CD4-positive, alpha-beta T cell treated with Interleukin-17A for 4 hours (primary cell): Measurements from ENCODE around the gene KLHL3.

Experiments used
- DNase-seq: peaks from one replicate; pipeline ENCODE4 v3.0.0-alpha.2; 2020; ENCODE audit warnings: mixed read lengths

Gene KLHL3

DNA sequence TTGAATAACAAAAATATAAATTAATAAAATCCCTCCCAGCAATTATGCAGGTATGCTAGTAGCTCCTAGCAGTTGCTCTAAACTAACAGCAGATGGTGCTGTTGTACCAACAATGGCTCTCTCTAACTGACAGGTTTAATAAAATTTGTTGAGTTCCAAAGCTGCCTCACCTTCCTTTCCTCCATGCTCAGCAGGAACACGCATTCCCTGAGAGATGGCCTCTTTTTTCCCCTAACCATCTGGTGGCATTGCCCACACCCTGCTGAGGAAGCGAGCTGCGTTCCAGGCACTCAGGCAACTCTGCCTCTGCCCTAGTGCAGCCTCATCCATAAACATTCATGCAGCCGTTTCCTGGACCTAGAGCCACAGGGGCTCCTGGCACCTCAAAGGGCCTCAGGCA lies 106.2 kb downstream of the KLHL3 start:
- peak; percentile 31 for DNase-seq

DNA sequence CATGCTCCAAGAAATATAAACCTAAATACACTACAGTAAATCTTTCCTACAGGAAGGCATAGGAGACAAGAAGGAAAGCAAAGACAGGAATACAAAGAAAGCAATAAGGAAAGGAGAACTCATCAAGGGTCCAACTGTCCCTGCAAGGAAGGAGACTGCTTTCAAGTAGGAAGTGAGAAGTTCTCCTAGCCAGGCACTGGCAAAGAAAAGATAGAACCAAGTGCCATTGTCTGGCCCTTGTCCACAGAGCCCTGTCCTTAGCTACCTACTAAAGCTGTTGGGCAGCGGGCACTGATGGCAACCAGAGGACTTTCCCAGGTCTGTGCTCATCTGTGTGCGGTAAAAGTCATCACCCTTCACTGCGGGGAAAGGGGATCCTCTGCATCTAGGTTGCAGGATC lies 108.2 kb downstream of the KLHL3 start:
- no peak for DNase-seq

DNA sequence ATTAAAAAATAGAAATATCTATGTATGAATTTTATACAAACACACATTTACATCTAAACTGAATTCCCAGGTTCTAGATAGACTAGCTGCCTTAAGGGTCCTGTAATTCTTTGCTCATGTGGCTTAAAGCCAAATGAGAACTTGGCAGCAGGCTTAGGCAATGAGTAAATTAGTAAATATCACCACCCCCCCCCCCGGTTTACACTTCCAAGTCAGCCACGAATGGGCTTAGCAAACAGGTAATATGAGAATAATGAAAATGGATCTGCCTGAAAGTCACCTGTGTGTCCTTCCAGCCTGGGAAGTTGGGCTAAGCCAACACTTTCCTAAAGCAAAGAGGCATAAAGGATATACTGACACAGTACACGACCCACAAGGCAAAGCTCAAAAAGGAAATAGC lies 108.6 kb downstream of the KLHL3 start:
- DNase-seq, result no peak

DNA sequence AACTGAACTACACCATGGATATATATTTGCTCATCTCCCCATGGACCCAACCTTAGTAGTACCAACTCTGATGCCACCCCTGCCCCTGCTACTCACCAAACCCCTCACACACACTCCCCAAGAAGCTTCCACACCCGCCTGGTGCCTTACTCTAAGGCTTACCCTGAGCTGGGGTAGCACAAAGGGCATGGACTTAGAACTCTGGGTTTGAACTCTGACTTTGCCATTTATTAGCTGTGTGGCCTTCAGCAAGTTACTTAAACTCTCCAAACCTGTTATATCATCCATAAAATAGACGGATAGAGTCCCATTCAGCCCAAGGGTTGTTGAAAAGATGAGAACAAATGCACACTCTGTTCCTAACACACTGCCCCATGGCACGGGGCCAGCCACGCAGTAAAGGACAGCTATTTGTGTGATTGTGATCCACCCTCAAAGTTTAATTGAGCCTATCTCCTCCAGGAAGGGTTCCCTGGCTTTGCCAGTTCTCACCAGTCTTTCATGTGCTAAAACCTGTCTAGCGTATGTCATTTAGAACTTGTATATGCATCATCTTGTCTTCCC lies 111.0 kb downstream of the KLHL3 start:
- DNase-seq, result no peak

DNA sequence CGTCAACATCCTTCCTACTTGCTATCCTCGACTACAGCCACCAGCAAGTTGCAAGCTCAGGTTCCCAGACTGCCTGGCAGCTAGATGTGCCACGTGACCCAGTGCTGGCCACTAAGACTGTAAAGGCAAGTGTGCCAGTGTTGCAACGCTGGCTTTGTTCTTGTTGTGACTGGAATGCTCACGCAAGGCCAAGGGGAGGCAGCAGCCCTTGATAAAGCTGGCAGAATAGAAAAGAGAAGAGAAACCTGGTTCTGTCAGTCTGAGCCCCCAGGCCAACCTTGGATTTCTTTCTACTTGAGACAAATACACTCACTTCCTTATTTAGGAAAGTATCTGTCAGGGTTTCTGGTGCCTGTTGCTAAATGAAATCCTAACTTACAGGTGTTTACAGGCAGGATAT lies 113.0 kb downstream of the KLHL3 start:
- no peak for DNase-seq

DNA sequence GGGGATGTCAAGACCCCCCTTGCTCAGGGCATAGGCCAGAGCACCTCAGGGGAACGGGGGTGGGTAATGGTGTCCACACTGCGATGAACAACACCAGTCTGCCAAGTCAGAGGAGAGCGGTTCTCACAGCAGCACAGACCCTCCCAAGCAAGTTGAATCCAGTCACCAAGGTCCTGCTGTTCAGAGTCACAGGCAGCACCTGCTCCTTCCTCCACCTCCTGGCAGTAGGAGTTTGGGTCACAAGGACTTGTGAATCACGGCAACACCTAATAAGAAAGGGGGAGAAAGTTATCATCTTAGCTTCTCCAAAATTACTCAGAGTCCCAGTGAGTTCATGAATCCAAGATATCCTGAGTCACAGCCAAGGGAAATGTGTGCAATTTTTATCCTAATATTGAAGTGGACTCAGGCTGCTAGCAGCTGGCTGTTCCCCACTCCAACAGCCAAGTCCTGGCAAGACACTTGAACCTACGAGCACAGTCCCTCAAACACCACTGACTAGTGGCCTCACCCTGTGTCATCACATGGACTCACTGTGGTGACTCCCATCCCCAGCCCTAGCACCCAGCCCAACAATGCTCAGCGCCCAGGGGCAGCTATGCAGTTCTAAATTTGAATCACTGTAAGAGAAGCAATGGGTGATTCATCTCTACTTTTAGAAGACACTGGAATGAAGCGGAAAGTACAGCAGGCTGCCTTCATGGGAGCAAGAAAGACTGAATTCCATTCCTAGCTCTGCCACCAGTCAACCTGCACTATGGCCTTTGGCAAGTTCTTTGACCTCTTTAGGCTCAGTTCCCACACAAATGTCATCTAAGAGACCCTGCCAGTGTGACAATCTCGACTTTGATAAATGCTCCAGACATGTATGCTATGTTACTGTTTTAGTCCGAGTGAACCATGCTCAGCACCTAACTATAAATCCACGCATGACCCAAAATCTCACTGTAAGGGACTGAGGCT lies 113.7 kb downstream of the KLHL3 start:
- no peak for DNase-seq

DNA sequence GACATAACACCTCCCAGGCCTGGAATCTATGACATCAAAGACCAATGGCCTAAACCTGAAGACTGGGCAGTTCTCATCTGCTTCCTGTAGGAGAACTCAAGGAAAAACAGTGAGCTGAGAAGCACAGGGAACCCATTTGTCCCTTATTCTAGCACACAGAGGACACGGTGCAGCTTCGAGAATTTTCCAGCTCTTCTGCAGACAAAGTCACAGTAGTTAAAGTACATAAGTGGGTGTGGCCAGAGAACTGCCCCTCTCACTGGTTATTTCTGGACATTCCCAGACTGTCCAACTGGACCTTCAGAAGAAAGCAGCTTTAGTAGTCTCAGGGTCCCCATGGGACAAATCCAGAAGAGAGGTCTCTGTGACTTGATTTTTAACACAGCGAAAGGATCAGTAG lies 114.6 kb downstream of the KLHL3 start:
- DNase-seq, result no peak

DNA sequence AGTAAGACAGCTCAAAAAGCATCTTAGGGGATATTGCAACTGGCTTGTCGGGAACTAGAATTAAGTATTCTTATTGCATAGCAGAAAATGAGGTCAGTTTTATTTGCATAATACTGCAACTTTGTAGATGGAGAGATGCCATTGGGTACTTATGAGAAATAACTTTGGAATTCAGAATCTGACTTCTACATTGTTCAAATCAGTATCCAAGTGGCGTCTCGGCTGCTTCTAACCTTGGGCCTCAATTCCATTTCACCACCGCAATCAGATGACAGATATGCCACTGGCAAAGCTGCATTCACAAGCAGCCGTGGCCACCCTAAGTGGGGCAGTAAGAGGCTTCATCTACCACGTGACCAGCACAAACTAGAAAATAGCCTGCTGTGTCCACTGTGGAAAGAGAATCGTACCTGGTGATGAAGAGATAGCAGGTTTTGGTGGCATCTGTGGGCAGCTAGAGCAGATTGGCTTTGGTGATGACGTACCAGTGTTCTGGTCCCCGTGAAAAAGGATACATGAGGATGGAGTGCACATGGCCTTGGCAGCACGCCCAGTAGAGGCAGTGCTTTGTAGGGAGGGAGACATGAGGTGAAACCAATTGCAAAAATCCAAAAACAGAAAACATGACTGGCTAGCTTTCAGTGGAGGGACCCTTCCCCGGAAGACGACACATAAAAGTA lies 116.6 kb downstream of the KLHL3 start:
- DNase-seq, result no peak

DNA sequence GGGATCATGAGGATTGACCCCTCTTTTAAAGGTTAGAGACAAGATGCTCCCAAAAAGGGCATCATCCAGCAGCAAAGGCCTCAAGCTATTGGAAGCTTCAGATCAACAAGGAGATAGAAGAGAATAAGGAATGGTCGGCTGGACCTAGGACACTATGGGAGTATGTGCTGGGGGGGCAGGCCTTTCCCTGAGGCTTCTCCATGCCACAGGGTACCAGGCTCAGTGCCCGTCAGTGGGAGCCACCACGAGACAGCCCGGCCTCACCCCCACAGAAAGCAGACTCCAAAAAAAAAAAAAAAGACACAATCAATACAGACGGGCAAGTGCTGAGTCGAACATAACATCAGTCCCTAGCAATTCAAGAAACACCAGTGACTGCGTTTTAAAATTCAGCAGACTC lies 117.4 kb downstream of the KLHL3 start:
- DNase-seq, result no peak

DNA sequence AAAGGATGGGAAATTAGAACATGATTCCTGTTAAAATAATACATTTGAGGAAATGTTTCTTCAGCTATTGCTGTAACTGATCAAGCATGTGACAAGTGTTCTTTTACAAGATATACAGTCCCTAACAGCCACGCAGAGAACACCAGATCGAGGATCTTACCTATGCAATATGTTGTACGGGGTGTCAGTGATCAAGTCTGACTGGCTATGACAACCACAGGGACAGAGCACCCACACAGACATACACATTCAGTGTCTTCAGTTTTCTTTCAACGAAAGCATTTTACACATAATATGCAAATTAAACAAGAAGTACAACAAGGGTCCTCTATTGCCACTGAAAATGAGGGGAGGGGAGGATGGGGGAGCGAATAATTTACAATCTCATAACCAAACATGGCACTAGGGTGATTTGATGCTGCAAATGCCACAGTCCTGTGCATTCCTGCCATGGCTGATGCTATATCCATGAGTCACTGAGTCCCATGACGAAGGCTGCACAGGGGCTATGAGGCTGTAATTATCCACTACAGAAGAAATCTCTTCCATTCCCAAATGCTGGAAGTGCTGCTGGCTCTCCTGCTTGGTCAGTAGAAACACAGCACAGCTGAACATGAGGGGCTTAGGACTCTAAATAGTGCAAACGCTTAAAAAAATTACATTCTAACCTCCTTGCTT lies 118.2 kb downstream of the KLHL3 start:
- DNase-seq, result no peak

DNA sequence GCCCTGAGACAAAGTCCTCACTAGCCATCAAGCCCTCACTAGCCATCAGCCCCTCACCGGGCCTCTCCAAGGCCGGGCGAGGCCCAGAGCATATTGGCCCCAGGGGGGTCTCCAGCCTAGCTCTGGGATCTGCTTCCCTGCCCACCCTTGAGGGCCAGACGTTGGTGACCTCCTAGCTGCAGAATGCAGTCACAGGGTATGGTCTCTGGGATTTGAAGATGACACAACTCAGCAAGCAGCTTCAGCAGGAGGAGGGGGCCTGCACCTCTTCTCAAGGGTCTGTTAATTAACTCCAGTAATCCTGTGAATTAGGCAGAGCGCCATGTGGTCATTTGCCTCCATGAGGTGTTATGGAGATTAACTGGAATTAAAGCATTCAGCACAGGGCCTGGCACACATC lies 119.8 kb downstream of the KLHL3 start:
- no peak for DNase-seq

DNA sequence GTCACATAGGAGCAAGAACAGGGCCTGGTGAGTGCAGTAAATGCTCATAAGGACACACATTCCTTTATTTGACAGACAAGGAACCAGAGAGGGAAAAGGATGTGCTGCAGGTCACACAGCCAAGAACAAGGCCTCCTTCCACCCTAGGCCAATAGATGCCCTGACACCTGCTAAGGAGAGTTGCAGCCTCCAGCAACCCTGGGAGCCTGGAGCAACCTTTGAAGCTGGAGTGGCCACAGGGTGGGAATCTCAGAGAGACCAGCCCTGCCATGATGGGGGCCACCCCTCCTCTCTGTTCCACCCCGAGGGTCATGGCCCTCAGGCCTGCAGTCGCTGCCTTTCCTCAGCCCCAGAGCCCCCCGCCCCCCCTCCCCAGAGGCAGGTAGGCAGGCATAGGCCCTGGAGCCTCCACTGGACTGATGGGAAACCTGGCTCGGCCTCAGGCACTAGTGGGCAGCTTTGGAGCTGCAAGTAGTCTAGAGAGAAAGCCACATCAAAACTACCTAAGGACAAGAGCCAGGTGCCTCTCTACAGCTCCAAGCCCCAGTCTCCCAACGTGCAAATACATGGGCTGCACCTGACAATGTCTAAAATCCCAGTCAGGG lies 120.6 kb downstream of the KLHL3 start:
- DNase-seq, result no peak

DNA sequence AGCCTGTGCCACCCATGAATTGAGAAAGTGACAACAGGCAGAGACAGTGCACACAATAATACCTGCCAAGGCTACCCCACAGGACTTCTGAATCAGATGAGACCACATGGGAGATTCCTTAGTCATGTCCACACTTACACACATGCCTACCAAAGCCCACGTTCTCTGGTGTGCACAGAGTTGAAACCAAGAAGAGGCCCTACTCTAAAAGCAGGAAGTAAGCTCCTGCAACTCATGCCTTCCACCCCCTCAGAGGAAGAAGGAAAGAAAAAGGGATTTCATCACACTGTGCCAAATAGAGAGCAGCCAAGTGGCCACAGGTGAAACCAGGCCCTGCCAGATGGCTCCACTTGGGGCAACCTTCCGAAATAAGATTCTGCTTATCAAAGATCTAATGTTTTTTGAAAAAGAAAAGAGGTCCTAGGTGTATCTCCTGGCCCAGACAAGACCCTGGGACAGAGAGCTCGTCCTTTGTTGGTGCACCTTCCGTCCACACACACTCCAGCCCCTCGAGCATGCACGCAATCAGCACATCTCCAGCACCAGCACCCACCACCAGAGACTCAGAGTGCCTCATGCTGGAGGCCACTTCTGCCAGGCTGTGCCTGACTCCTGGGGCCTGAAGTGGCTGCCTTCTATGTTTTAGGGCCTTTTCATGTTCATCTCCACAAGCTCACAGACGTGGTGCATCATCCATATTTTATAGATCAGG lies 122.2 kb downstream of the KLHL3 start:
- no peak for DNase-seq

DNA sequence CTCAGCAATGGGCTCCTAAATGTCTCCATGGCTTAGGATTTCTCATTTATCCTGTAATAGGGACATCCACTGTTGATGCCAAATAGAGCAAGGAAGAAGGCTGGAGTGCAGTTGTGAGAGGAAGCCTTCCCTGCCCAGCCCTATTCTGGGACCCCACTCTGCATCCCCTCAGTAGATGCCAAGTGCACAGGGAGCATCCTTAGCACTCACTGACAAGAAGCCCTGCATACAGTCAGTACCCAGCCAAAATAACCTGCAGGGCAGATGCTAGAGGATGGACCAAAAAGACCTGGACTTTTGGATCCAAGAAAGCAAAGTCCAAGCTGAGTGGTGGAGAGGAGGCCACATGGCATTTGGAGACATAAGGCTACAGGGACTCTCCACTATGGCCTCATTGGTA lies 123.3 kb downstream of the KLHL3 start:
- DNase-seq, result no peak

DNA sequence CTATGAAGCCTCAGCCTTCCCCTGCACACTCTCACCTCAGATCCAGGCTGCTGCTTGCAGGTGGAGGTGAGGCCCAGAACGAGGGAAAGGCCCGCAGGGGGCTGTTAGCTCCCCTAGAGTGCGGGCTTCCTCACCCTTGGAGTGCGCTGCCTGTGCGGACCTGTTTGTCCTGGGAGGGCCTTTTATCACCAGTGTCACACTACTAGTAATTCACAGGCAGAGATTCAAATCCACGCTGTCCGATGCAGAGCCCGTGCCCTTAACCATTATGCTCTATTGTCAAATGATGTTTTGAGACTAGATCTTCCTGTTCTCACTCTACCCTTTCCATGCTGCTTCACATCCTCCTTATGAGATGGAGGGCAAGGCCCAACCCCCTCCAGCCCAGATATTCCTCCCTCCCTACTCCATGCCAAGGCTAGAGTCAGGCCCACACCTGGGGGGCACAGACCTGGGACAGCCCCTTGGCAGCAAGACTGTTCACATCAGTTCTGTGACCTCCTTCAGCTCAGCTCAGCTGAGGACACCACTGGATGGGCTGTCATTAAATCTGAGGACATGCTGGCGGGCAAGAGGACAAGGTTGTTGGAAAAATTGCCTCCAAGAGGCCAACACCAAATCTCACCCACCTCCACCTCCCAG lies 124.0 kb downstream of the KLHL3 start:
- no peak for DNase-seq

DNA sequence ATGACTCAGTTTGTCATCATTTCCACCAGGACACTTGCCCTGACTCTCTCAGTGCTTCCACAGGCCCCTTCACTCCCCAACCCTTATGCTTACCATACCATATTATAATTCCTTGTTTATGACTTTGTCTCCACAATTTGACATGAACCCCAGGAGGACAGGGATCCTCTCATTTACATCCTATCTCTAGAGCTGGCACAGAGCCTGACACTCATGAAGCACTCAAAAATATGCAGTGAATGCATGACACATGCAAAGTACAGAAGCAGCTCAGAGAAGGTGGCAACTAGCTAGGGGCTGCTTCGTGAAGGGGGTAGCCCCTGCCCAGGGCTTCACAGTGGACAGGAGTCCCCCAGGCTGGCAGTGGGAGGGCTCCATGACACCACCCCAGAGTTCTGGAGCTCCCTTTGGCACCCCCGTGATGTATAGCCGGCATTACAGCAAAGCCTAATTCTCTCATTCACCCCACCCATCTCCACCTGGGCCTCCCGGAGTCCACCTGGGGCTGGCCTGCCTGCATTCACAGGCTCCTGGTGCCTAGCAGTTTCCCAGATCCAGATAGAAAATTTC lies 124.8 kb downstream of the KLHL3 start:
- no peak for DNase-seq

DNA sequence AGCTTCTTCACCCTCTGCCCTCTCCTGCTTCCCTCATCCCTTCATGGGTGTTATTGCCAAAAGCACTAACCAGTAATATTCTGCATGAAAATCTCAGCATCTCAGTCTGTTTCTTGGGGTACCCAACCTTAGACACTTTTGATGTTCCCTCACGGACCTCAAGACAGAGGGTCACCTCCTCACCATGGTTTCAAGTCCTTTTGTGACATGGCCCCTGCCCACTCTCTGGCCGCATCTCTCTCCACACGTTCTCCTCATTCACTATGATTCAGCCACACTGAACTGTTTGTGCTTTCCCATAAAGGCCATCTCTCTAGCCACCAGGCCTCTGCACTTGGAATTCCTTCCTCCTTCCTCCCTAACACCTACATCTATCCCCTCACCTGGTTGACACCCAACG lies 125.3 kb downstream of the KLHL3 start:
- no peak for DNase-seq

DNA sequence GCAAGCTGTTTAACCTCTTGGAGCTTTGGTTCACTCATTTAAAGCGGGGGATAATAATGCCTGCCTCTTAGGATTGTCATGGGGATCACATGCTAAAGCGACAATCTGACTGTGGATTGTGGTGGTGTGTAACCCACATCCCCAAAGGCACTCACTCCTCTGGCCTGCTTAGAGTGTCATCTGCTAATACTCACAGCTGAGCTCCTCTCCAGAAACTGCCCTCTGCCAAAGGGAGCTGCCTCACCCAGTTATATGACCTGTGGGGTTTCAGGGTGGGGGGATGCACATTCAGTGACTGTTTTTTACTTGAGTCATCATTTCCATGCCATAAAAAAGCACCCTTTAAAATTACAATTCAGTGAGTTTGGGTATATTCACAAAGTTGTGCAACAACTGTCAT lies 126.8 kb downstream of the KLHL3 start:
- no peak for DNase-seq

DNA sequence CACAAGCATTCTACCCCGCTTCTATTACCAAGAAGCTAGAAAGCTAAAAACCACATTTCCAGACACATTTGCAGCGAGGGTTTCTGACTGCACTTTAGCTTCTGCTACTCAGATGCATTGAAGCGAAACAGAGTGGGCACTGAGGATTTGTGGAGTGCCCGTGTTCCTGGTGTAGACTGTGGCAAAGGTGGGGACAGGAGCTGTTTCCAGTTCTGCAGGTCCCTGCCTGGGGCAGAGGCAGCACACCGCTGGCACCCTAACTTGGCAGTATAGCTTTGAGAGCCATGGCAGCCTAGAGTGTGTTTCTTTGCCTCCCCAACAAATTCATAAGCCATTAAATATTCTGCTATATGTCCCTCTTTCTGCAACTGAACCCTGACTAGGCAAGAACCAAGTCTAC lies 128.1 kb downstream of the KLHL3 start:
- DNase-seq, result no peak

DNA sequence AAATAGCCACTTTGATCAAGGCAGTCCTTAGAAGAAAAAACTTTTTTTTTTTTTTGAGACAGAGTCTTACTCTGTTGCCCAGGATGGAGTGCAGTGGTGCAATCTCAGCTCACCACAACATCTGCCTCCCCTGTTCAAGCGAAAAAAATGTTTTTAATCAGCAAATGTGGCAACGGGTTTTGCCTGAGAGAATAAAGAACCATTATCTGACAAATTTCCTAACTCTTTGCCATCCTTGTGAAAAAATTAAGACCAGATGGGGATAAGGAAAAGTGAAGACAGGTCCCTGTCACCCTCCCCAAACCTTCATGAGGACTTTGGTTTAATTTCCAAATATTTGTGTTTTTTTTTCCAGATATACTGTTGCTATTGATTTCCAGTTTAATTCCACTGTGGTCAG lies 129.5 kb downstream of the KLHL3 start:
- DNase-seq, result no peak

DNA sequence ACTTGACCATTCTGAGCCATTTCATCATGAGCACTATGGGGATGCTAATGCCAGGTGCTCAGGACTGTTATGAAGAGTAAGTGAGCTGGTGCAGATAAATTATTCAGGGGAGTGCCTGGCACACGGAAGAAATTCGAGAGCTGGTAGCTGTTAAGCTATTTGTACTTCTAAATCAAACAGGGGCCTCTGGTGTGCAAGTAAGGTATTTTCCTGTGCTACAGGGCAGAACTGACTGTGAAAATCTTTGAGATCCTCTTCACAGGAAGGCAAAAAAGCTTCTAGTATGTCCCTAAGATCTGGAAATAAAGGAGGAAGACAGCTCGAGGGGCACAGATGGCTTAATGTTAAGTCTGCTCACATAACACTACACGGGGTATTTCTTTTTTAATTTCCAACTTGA lies 130.5 kb downstream of the KLHL3 start:
- no peak for DNase-seq
